Jurkat, Clone E6-1 (cell line): ENCODE measurements around the gene GFPT1.
"Not testable (repeated sequence)": the region's sequence is repeated elsewhere in the genome, so short reads cannot be mapped to it uniquely, and the experiment has no call there.

Source experiments
- DNase-seq: peaks from one replicate; pipeline ENCODE4 v3.0.0-alpha.2; 2011; ENCODE audit warnings: low read depth, low spot score
- H3K4me3 ChIP-seq: 2 replicates; pipeline ENCODE4 v1.5.1; 2011; ENCODE audit warnings: mild to moderate bottlenecking, low read length, control low read depth, moderate library complexity

The GFPT1 gene

DNA sequence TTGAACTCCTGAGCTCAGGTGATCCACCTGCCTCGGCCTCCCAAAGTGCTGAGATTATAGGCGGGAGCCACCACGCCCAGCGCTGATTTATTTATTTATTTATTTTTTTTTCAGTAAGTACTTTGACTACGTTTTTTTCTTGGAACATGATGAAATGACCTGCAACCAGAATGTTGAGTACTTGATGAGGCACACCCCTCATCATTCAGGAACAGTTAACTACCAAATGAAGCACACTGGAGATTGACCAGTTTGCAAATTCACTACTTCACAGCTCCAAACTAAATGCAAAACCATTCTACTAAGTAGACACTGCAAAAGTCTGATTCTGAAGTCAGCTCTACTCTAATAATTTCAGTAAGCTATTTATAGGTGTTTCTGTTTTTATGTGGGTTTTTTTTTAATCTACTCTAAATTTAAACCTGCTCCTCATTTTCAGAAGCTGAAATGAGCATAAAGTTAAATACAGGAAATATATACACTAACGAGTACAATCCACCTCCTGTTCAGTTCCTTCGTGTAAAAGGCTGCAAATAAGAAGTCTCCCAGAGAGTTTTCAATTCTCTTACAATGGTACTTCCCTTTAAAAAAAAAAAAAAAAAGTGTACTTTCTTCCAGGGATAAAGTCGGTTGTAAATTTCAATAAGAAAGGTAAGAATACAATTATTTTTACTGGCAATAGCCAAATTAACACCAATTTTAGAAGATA is 1.4 kb downstream of the GFPT1 start:
- H3K4me3 ChIP-seq, result peak overlapping the region; percentile 74
- DNase-seq, result no peak

DNA sequence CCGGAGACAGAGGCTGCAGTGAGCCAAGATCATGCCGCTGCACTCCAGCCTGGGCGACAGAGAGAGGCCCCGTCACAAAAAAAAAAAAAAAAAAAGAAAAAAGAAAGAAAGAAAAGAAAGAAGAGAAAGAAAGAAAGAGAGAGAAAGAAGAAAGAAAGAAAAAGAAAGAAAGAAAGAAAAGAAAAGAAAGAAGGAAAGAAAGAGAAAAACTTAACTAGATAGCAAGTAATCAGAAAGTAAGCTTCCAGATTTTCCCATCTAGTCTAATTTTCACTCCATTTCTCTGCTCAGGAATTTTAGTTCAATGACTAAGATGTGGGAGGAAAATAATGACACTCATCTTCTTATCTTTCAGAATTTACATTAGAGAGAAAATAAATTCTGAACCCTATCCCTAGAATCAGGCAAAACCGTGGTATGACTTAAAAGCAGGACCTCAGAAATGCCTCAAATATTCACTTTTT is 2.4 kb downstream of the GFPT1 start:
- H3K4me3 ChIP-seq, result no peak overlapping the region
- no peak for DNase-seq

DNA sequence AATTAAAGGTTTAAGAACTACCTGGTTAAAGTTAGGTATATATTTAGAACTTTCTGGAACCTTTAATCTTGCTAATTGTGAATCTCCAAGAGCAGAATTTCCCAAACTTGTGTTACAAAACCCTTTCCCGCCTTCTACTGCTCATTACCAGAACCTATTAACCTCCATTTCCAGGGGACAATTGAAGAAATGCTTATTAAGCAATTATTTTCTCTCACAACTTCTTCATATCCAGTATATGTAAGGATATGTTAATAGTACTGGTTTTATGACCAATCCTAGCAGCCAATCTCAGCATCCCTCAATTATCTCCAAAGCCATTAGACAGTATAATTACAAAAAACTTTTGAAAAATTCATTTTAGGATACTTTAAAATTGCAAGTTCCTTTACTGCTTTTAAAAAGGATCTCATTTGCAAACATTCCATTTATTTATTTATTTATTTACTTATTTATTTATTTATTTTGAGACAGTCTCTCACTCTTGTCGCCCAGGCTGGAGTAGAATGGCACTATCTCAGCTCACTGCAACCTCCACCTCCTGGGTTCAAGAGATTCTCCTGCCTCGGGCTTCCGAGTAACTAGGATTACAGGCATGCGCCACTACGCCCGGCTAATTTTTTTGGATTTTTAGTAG is 3.7 kb downstream of the GFPT1 start:
- H3K4me3 ChIP-seq, result no peak overlapping the region
- DNase-seq, result no peak

DNA sequence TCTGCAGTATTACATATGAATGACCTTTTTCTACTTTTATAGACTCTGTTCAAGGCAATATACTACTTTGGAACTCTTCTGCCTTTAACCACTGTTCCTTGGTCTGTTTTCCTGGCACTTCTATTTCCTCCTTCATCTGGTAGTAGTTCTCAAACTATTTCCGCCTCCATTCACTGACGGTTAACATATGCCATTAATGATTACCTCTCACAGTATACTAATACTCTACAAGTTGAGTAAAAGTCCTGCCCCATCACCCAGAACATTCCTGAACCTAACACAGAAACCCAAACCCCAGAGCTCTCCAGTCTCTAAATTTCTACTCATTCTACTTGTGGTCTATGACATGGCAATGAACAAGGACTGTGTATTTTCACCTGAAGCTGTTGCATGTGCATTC is 4.5 kb downstream of the GFPT1 start:
- no peak overlapping the region for H3K4me3 ChIP-seq
- no peak for DNase-seq

DNA sequence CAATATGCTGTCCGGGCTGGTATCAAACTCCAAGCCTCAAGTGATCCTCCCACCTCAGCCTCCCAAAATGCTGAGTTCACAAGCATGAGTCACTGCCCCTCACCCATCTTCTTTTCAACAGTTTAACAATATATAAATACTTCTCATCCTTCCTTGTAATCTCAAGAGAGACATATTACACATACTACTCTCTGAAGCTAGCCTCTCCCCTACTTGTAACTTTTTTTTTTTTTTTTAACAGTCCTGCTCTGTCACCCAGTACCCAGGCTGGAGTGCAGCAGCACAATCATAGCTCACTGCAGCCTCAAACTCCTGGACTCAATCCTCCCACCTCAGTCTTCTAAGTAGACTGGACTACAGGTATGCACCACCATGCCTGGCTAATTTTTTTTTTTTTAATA is 5.7 kb downstream of the GFPT1 start:
- DNase-seq, result no peak
- H3K4me3 ChIP-seq, result no peak overlapping the region

DNA sequence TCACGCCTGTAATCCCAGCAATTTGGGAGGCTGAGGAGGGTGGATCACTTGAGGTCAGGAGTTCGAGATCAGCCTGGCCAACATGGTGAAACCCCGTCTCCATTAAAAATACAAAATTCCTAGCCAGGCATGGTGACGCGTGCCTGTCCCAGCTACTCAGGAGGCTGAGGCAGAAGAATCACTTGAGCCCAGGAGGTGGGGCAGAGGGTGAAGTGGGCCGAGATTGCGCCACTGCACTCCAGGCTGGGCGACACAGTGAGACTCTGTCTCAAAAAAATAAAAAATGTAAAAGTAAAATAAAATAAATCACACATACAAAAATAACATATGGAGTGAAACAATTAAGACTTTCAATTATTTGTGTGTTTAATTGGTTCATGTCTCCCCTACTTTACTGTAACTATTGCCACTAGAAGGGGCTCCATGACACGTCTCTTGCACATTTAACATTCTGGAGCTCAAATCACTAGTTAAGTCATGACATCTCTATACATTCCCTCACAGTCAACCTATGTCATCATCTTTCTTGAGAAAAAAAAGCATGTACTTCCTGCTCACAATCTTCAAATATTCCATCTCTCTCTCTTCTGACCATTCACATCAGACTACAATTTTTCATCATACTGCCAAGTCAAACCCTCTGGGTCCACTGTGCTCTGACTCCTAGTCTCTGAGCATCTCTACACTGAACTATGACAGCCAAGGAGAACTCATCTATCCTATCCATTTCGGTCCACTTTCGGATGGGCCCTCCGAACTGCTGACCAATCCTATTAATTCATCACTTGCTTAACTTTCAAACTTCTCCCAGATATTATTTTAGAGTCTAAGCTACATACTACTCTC is 6.7 kb downstream of the GFPT1 start:
- DNase-seq, result no peak
- no peak overlapping the region for H3K4me3 ChIP-seq

DNA sequence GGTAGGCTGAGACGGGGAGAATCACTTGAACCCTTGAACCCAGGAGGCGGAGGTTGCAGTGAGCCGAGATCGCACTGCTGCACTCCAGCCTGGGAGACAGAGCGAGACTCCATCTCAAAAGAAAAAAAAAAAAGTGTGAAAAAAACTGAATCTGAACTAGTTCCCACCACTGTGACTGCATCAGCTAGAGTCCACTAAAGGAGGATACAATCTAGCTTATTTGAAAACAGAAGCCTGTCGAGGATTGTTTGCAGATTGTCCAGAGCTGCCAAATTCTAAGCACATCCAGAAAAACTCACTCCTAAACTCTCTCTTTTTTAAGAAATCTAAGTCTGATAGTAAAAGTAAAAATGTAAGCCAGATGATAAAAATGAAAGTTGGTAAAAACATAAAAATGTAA is 10.6 kb downstream of the GFPT1 start:
- no peak overlapping the region for H3K4me3 ChIP-seq
- no peak for DNase-seq

DNA sequence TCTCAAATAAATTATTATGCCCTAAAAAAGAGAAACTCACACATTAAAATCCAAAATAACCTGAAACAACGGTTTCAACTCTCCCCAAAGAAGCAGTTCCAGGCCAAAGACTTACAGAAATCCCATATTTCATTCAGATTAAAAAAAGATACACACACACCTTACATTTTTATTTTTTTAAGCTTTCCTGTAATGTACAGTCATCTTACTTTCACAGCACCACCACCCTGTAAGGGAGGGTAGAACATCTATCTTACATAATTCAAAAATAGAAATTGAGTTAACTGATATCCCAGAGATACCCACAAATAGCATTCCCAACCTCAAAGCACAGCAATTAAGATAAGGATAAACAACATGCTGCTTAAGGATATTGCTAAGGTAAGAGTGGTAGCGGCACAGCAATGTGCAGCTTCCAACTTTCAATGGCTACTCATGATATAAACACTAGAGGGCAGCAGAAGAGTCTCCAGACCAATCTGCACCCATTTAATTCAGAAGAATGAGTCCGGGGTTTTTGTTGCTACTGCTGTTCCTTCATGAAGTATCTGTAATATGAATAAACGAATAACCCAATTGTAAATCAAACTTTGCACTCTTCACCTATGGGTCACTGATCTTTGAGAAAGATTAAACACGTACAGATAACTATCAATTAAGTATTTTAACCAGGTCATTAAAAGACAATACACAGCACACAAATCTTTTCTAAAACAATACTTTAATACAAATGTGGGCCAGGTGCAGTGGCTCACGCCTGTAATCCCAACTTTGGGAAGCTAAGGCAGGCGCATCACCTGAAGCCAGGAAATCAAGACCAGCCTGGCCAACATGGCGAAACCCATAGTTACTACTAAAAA is 11.3 kb downstream of the GFPT1 start:
- H3K4me3 ChIP-seq, result no peak overlapping the region
- DNase-seq, result peak; percentile 55

DNA sequence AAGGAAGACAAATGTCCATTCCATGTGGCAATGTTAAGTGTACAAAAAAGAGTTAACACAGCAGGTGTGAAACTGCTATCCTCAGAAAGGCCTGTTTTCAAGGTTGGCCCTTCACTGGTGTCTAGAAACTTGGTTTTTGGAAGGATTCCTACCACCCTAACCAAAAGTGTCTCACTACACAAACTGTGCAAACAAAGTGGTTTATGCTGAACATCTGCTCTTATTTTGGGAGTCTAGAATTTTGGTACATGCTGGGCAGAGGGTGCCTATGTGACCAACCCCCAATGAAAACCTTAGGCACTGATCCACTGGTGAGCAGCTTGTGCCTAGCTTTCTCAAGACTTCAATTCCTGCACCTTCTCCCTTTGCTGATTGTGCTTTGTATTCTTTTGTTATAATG is 14.3 kb downstream of the GFPT1 start:
- H3K4me3 ChIP-seq, result no peak overlapping the region
- no peak for DNase-seq

DNA sequence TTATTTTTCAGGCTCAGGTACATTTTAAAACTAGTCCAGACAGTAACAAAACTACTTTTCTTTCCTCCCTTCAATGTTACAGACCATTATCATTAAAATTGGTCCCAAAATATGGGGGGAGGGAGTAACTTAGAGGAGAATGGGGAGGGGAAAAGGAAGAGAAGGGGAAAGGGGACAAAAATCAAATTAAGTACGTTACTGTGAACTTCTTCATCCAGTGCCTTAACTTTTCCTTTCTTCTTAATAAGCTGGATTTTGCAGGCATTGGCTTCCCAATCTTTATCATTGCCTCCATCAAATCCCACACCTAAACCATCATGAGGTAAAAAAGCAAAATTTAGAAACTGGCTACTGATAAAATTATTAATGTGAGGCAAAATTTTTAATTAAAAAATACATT is 17.2 kb downstream of the GFPT1 start:
- no peak overlapping the region for H3K4me3 ChIP-seq
- no peak for DNase-seq

DNA sequence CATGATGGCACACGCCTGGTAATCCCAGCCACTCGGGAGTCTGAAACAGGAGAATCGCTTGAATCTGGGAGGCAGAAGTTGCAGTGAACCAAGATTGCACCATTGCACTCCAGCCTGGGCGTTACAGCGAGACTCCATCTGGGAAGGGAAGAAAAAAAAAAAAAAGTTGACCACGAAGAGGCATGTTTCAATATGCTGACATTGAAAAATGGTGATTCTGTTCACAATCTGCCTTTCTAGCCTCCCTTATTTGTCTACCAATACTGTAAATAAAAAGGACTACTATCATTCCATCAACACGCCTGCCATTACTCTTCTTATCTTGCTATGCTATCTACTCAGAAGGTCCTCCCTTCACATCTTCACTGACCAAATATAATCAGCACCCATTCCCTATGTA is 18.4 kb downstream of the GFPT1 start:
- DNase-seq, result no peak
- H3K4me3 ChIP-seq, result no peak overlapping the region

DNA sequence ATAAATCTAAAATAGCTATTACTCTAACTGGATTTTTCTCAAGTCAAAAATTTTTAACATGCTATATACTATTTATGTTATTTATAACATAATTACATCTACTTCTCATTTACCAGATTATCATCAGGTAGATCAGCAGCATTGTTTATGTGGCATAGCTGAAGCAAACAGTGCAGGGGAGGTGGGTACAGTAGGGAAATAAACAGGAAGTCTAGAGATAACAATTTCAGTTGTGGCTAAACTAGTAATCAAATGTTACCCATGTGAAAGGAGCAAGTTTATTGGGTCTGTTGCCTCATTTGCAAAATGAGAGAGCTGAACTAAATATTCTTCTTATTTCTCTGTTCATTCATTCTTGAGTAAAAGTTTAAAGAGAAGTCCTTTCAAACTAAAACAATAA is 27.7 kb downstream of the GFPT1 start:
- DNase-seq, result no peak
- H3K4me3 ChIP-seq, result no peak overlapping the region

DNA sequence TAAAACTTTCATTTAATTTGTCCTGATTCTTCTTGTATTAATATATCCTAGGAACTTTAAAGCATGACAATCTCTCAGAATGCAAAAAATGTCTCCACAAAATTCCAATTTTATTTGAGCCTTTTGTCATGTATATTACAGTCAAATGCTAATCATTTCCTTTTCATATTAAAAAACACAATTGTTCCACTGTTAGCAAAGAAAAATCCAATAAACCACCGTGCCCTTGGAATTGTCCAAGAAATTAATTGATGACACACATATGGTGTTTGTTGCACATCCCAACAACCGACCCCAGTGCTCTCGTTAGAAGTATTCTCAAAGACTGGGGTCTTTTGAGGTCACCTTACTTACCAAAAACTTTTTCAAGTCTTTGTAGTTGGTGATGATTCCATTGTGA is 28.1 kb downstream of the GFPT1 start:
- DNase-seq, result no peak
- H3K4me3 ChIP-seq, result no peak overlapping the region

DNA sequence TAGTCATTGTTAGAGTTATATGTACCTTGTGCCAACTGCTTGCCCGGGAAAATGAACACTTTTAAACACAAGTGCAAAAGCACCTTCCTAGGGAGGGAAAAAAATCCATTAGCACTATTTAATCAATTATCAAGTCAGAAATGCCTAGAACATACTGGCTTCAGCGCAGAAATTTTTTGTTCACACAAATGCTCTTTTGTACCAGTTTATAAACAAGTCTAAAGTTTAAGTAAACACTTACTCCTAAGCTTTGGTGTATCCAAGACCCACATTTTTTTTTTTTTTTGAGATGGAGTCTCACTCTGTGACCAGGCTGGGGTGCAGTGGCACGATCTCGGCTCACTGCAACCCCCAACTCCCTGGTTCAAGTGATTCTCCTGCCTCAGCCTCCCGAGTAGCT is 30.6 kb downstream of the GFPT1 start:
- DNase-seq, result no peak
- H3K4me3 ChIP-seq, result no peak overlapping the region

DNA sequence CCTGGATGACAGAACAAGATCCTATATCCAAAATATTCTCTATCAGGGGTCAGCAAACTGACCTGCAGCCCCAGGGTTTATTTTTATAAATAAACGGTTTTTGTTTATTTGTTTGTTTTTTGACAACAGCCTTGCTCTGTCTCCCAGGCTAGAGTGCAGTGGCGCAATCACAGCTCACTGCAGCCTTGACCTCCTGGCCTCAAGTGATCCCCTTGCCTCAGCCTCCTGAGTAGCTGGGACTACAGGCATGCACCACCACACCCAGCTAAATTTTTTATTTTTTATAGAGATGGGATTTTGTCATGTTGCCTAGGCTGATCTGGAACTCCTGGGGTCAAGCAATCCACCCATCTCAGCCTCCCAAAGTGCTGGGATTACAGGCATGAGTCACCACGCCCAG is 32.1 kb downstream of the GFPT1 start:
- not testable (repeated sequence) for H3K4me3 ChIP-seq, DNase-seq

DNA sequence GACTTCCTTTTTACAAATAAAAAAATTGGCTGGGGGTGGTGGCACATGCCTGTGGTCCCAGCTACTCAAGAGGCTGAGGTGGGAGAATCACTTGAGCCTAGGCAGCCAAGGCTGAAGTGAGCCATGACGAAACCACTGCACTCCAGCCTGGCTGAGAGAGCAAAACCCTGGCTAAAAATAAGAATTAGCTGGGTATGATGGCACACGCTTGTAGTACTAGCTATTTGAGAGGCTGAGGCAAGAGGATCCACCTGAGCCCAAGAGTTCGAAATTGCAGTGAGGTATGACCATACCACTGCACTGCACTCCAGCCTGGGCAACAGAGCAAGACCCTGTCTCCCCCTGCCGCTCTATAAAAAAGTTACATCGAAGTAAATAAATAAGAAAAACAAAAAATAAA is 33.7 kb downstream of the GFPT1 start:
- DNase-seq, result no peak

DNA sequence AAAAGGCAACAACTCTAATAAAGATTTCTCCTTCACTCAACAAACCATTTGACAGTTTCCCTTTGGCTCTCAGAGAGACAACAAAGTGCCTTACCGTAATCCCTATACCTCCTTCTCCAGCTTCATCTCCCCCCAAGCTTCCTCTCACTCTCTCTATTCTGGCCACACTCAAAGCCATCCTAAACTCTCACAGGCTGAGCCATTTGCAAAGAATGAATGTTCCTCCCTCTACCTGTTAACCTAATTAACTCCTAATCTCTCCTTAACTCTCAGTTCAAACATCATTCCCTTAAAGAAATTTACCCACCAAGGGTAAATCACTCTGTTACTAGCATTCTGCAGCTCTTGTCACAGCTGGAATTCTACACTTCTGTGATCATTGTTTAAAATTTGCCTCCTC is 38.2 kb downstream of the GFPT1 start:
- no peak for DNase-seq
- no peak overlapping the region for H3K4me3 ChIP-seq

More for the DNA sequence above, 33.7 kb downstream of the GFPT1 start:
- no peak overlapping the region for H3K4me3 ChIP-seq

DNA sequence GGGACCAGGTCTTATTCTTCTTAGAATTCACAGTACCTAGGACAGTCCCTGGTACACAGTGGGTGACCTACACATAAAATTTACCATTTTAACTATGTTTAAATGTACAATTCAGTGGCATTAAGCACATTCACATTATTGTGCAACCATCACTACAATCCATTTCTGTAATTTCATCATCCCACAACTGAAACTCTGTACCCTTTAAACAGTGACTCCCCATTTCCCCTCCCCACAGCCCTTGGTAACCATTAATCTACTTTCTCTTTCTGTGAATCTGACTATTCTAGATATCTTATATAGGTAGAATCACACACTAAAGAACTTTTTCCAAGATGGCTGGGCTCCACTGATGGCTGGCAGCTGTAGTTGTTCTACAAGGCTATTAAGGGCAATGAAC is 41.6 kb downstream of the GFPT1 start:
- no peak for DNase-seq
- no peak overlapping the region for H3K4me3 ChIP-seq

DNA sequence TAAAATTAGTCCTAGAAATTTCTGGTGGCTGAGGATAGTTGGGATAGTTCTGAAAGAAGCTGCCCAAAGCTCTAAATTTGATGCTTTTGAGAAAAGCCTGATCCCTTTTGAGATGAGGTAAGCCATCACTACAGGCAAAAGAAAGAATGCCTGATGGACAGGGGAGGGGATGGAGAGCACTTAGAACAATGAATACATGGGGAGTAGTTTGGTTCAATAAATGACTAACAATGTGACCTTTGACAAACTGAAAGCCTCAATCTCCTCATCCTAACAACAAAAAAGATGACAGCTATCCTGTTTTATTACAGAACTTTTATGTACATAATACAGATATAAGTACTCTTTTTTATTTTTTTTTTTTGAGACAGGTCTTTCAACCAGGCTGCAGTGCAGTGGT is 42.7 kb downstream of the GFPT1 start:
- H3K4me3 ChIP-seq, result no peak overlapping the region
- no peak for DNase-seq
